ENCODE measurements around the gene POC1A. TPM values are rescaled to one million over a fixed set of nuclear protein-coding genes. Genes with fewer than 3 reads are reported as not detected.

POC1A gene
- total RNA-seq, 4 donors from 2014 or later, result 0.84 to 3.1 (median 2.4) TPM

DNA sequence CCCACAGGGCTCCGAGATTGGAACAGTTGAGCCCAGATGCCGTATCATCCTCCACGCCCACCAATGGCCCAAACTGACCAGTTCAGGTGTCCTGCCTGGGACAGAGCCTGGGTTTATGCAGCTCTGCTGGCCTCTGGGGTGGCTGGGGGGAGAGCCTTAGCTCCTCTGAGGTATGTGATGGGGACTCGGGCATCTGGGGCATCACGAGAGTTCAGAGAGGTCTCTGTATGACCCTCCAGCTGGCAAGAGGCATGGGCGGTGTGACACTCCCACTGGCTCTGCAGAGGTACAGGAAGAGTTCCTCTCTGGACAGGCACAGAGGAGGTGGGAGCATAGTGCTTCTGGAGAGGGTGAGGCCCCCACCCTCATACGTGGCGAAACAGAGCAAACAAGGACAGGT lies 71.3 kb downstream of the POC1A start:
- TF ChIP-seq, protein P1, sequence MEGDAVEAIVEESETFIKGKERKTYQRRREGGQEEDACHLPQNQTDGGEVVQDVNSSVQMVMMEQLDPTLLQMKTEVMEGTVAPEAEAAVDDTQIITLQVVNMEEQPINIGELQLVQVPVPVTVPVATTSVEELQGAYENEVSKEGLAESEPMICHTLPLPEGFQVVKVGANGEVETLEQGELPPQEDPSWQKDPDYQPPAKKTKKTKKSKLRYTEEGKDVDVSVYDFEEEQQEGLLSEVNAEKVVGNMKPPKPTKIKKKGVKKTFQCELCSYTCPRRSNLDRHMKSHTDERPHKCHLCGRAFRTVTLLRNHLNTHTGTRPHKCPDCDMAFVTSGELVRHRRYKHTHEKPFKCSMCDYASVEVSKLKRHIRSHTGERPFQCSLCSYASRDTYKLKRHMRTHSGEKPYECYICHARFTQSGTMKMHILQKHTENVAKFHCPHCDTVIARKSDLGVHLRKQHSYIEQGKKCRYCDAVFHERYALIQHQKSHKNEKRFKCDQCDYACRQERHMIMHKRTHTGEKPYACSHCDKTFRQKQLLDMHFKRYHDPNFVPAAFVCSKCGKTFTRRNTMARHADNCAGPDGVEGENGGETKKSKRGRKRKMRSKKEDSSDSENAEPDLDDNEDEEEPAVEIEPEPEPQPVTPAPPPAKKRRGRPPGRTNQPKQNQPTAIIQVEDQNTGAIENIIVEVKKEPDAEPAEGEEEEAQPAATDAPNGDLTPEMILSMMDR (IDR thresholded peaks at IDR 0.05), result no peak
- TF ChIP-seq POLR2A (IDR thresholded peaks at IDR 0.05), result no peak
- Histone ChIP-seq H3K27ac (no peak overlapping the region), H3K36me3 (no peaks in the 10 kb centered on the region), H3K4me1 (peaks cover 0 to 16% (median 5%) of the 10 kb centered on the region in 4 donors), H3K27me3 (no peaks in the 10 kb centered on the region), H3K9me3 (no peaks in the 10 kb centered on the region), H3K4me3 (no peak overlapping the region)
- WGBS, 2 donors, result 88 to 93% methylated on average over 7 to 8 of the region's 8 CpGs
- no peak for DNase-seq (ENCODE audit: low spot score in 2 of 2)

DNA sequence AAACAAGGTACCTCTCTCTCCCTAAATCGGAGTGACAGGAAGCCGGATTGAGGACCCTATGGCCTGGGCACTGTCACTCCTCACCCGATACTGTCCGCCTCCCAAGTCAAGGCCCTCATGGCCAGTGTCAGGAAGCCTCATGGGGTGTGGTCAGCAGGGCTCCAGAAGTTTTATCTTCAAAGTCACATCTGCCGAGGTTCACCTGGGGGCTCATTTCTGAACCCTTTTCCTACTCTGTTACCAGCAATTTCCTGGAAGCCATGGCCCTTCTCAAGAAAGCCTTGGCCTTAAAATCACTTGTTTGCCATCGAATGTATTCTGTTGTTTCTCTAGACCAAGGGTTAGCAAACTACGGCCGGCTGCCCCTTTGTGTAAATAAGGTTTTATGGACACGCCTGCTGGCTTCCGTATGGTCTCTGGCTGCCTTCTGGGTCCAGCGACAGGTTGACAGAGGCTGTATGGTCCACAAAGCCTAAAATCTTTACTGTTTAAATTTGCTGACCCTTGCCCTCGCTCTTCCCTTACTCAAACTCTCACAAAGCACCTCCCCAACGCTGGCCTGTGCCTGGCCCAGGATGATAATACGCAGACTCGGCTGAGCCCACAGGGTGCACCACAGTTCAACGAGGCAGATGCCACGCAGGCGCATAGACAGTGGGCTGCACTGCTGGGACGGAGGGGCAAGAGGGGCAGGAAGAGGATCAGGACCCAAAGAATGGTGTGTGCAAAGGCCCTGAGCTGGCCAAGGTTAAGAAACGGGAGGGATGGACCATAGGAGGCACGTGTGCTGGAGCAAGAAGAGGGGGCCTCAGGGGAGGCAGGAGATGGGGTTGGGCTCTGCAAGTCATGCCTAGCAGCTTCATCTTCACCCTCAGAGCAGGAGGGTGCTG lies 73.1 kb downstream of the POC1A start:
- no peak for TF ChIP-seq EP300 (IDR thresholded peaks at IDR 0.05)
- TF ChIP-seq POLR2A (IDR thresholded peaks at IDR 0.05), result no peak
- TF ChIP-seq, protein P1 (IDR thresholded peaks at IDR 0.05), result no peak
- Histone ChIP-seq H3K27me3 (no peaks in the 10 kb centered on the region), H3K4me1 (peaks cover 0 to 13% (median 0%) of the 10 kb centered on the region in 4 donors), H3K4me3 (no peak overlapping the region), H3K36me3 (no peaks in the 10 kb centered on the region), H3K27ac (no peak overlapping the region), H3K9me3 (no peaks in the 10 kb centered on the region)
- WGBS, 2 donors, result 82 to 87% methylated on average over 21 of the region's 21 CpGs
- no peak for DNase-seq (ENCODE audit: low spot score in 2 of 2)

GRCh38 chr3:52079958-52080357 lies 74.3 kb downstream of the POC1A start:
- H3K9me3 ChIP-seq, result no peaks in the 10 kb centered on the region
- no peak for DNase-seq (ENCODE audit: low spot score in 2 of 2)
- TF ChIP-seq POLR2A (IDR thresholded peaks at IDR 0.05), result no peak
- TF ChIP-seq EP300 (IDR thresholded peaks at IDR 0.05), result no peak
- TF ChIP-seq, protein P1 (IDR thresholded peaks at IDR 0.05), result no peak
- no peaks in the 10 kb centered on the region for H3K27me3 ChIP-seq
- WGBS, 2 donors, result 91 to 96% methylated on average over 5 of the region's 5 CpGs
- H3K36me3 ChIP-seq, result no peaks in the 10 kb centered on the region
- H3K4me3 ChIP-seq, result no peak overlapping the region
- H3K4me1 ChIP-seq, result peaks cover 0 to 13% (median 0%) of the 10 kb centered on the region in 4 donors
- no peak overlapping the region for H3K27ac ChIP-seq

DNA sequence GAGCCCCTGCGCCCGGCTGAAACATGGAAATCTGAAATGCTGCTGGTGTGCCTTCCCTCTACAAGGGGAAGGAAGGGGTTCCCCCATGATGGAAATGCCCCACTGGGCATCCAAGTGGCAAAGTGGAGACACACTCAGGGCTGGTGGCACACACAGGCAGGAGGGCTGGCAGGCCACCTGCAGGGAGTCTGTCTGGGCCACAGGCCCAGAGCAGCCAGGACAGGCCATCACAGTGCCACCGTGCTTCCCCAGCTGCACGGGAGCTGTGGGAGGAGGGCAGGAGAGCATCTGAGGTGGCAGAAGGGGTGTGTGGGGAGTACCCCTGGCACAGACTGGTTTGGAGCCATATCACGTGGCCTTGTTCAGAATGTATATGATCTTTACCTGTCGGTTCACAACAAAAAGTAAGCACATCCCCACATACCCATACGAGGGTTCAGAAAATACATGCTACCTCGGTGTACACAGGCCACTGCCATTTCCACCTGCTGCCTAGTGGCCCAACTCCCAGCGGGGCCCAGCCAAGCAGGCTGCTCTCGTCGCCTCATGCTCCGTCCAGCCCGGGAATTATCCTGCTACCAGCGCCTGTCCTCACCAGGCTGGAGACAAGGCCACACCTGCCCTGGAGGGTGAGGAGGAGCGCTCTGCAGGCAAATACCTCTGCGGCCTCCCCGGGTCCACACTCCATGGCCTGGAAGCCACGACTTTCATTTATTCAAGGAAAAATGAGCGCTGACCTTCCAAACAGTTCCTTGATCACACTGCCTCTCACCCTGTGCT lies 75.3 kb downstream of the POC1A start:
- no peak for TF ChIP-seq POLR2A (IDR thresholded peaks at IDR 0.05)
- TF ChIP-seq EP300 (IDR thresholded peaks at IDR 0.05), result no peak
- TF ChIP-seq, protein P1 (IDR thresholded peaks at IDR 0.05), result no peak
- Histone ChIP-seq H3K27me3 (no peaks in the 10 kb centered on the region), H3K4me3 (no peak overlapping the region), H3K4me1 (peaks cover 0 to 13% (median 0%) of the 10 kb centered on the region in 4 donors), H3K9me3 (no peaks in the 10 kb centered on the region), H3K36me3 (no peaks in the 10 kb centered on the region), H3K27ac (no peak overlapping the region)
- 90 to 95% methylated on average over 19 of the region's 19 CpGs for WGBS, 2 donors
- DNase-seq (ENCODE audit: low spot score in 2 of 2), result no peak

GRCh38 chr3:52077925-52078324 lies 76.3 kb downstream of the POC1A start:
- no peaks in the 10 kb centered on the region for H3K36me3 ChIP-seq
- TF ChIP-seq POLR2A (IDR thresholded peaks at IDR 0.05) (no peak), EP300 (IDR thresholded peaks at IDR 0.05) (no peak)
- TF ChIP-seq, protein P1 (IDR thresholded peaks at IDR 0.05), result no peak
- H3K27me3 ChIP-seq, result no peaks in the 10 kb centered on the region
- H3K9me3 ChIP-seq, result no peaks in the 10 kb centered on the region
- 35 to 44% methylated on average over 3 of the region's 3 CpGs for whole genome bisulfite sequencing, 2 donors
- no peak overlapping the region for H3K4me3 ChIP-seq
- DNase-seq (ENCODE audit: low spot score in 2 of 2), result no peak
- peaks cover 0 to 13% (median 0%) of the 10 kb centered on the region in 4 donors for H3K4me1 ChIP-seq
- peak overlapping the region in 1 of 4 donors; percentile 55 for H3K27ac ChIP-seq
